ENCODE data around the gene CYREN.

- TF ChIP-seq, protein P1, sequence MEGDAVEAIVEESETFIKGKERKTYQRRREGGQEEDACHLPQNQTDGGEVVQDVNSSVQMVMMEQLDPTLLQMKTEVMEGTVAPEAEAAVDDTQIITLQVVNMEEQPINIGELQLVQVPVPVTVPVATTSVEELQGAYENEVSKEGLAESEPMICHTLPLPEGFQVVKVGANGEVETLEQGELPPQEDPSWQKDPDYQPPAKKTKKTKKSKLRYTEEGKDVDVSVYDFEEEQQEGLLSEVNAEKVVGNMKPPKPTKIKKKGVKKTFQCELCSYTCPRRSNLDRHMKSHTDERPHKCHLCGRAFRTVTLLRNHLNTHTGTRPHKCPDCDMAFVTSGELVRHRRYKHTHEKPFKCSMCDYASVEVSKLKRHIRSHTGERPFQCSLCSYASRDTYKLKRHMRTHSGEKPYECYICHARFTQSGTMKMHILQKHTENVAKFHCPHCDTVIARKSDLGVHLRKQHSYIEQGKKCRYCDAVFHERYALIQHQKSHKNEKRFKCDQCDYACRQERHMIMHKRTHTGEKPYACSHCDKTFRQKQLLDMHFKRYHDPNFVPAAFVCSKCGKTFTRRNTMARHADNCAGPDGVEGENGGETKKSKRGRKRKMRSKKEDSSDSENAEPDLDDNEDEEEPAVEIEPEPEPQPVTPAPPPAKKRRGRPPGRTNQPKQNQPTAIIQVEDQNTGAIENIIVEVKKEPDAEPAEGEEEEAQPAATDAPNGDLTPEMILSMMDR (IDR thresholded peaks at IDR 0.05) = no peak
- TF ChIP-seq POLR2A (IDR thresholded peaks at IDR 0.05) = no peak
These were observed 37.0 kb upstream of the CYREN start for GRCh38 chr7:135207406-135208101.
